Measurements from ENCODE around the gene PSMD1. TPM values are rescaled to one million over a fixed set of nuclear protein-coding genes. Genes with fewer than 3 reads are reported as not detected.

The PSMD1 gene
- total and polyA plus RNA-seq, 2 experiments from 2014 or later, result 148 to 177 TPM

- no peak for ATAC-seq
- H3K9me3 Mint-ChIP-seq, result no peaks in the 10 kb centered on the region
- no peak overlapping the region for H3K4me3 ChIP-seq
- H3K36me3 Mint-ChIP-seq (ENCODE audit: low read depth), result no peaks in the 10 kb centered on the region
- no peak overlapping the region for H3K4me2 ChIP-seq
- no peaks in the 10 kb centered on the region for H3K9me2 ChIP-seq (ENCODE audit: insufficient read depth)
- no peaks in the 10 kb centered on the region for H3K4me1 Mint-ChIP-seq
- no peak overlapping the region for H3K4me3 Mint-ChIP-seq
- H3K27ac Mint-ChIP-seq, result no peak overlapping the region
- no peaks in the 10 kb centered on the region for H3K79me2 ChIP-seq (replicated peaks; ENCODE audit: insufficient read depth)
- no peak for DNase-seq (ENCODE audit: low spot score)
- H3K27ac ChIP-seq (ENCODE audit: low read depth), result no peak overlapping the region
- no peaks in the 10 kb centered on the region for H3K36me3 ChIP-seq (ENCODE audit: insufficient read depth)
- TF ChIP-seq REST (IDR thresholded peaks at IDR 0.05; ENCODE audit: unreplicated experiment), result no peak
- TF ChIP-seq ZNF331 (CRISPR knock-in tag; IDR thresholded peaks at IDR 0.05; ENCODE audit: low read depth), result no peak
- no peaks in the 10 kb centered on the region for H3K27me3 ChIP-seq (ENCODE audit: insufficient read depth)
- H3K27me3 Mint-ChIP-seq (ENCODE audit: insufficient read depth, low read depth, poor library complexity), result peaks cover 3% of the 10 kb centered on the region
- H2AFZ ChIP-seq, result no peak overlapping the region
- H3K4me1 ChIP-seq (ENCODE audit: insufficient read depth), result no peaks in the 10 kb centered on the region
- H4K20me1 ChIP-seq (replicated peaks; ENCODE audit: insufficient read depth), result no peaks in the 10 kb centered on the region
- no peaks in the 10 kb centered on the region for H3F3A ChIP-seq (replicated peaks; ENCODE audit: low read depth)
Measured at GRCh38 chr2:231028889-231029288, 27.8 kb upstream of the PSMD1 start.

- no peak for ATAC-seq
- no peaks in the 10 kb centered on the region for H3F3A ChIP-seq (replicated peaks; ENCODE audit: low read depth)
- no peak overlapping the region for H3K4me2 ChIP-seq
- no peaks in the 10 kb centered on the region for H4K20me1 ChIP-seq (replicated peaks; ENCODE audit: insufficient read depth)
- no peaks in the 10 kb centered on the region for H3K4me1 ChIP-seq (ENCODE audit: insufficient read depth)
- no peaks in the 10 kb centered on the region for H3K9me3 Mint-ChIP-seq
- peaks cover 3% of the 10 kb centered on the region for H3K27me3 Mint-ChIP-seq (ENCODE audit: insufficient read depth, low read depth, poor library complexity)
- H2AFZ ChIP-seq, result no peak overlapping the region
- H3K9me2 ChIP-seq (ENCODE audit: insufficient read depth), result no peaks in the 10 kb centered on the region
- H3K27me3 ChIP-seq (ENCODE audit: insufficient read depth), result peaks cover 6% of the 10 kb centered on the region; the same call in 1 of the 2 replicates
- DNase-seq (ENCODE audit: low spot score), result no peak
- no peak overlapping the region for H3K4me3 Mint-ChIP-seq
- H3K4me3 ChIP-seq, result no peak overlapping the region
- no peaks in the 10 kb centered on the region for H3K4me1 Mint-ChIP-seq
- no peaks in the 10 kb centered on the region for H3K36me3 ChIP-seq (ENCODE audit: insufficient read depth)
- H3K27ac ChIP-seq (ENCODE audit: low read depth), result no peak overlapping the region
- no peaks in the 10 kb centered on the region for H3K36me3 Mint-ChIP-seq (ENCODE audit: low read depth)
- no peaks in the 10 kb centered on the region for H3K79me2 ChIP-seq (replicated peaks; ENCODE audit: insufficient read depth)
- H3K27ac Mint-ChIP-seq, result no peak overlapping the region
- TF ChIP-seq EZH2 (IDR thresholded peaks at IDR 0.05; ENCODE audit: low read depth, unreplicated experiment) (no peak), ZNF462 (CRISPR knock-in tag; IDR thresholded peaks at IDR 0.05) (no peak), STAT1 (IDR thresholded peaks at IDR 0.05; ENCODE audit: unreplicated experiment) (no peak), ETS1 (IDR thresholded peaks at IDR 0.05) (no peak), NANOG (IDR thresholded peaks at IDR 0.05; ENCODE audit: borderline replicate concordance) (no peak), POLR2AphosphoS5 (IDR thresholded peaks at IDR 0.05; ENCODE audit: low read depth) (no peak), EZH2phosphoT487 (IDR thresholded peaks at IDR 0.05; ENCODE audit: unreplicated experiment) (no peak)
Measured at GRCh38 chr2:231029563-231029962, 27.1 kb upstream of the PSMD1 start.

Data from GM23338 (cell line).